Esophagus muscularis mucosa (tissue), 4 donors: ENCODE results near the gene CYP19A1.
A peak's percentile ranks its signal among the peaks of the same experiment; 100 is the strongest.

Experiments used
- CTCF ChIP-seq, 3 experiments: fragments of 200-600 bp in 2 of 3; fragments of 450-650 bp in 1 of 3; sonication (generic) in 2 of 3; IDR thresholded peaks; one replicate each; pipeline ENCODE4 v1.5.1; 2017 to 2019; ENCODE audit warnings: antibody characterized with exemption in 3 of 3, mild to moderate bottlenecking in 2 of 3, moderate library complexity in 1 of 3
- EP300 ChIP-seq: sonication (generic); formaldehyde crosslinking; IDR thresholded peaks from one replicate; pipeline ENCODE4 v1.6.1; 2017; ENCODE audit warnings: antibody characterized with exemption
- POLR2A ChIP-seq: fragments of 450-650 bp; IDR thresholded peaks from one replicate; pipeline ENCODE4 v1.6.1; 2017; ENCODE audit warnings: antibody characterized with exemption, moderate library complexity, mild to moderate bottlenecking, low read depth
- POLR2AphosphoS5 ChIP-seq, 2 donors: sonication (generic); formaldehyde crosslinking; IDR thresholded peaks; one replicate each; pipeline ENCODE4 v1.6.1; 2017; ENCODE audit warnings: antibody characterized with exemption in 2 of 2

GRCh38 chr15:51332206-51333147, 5.9 kb downstream of the CYP19A1 start:
- no peak for TF ChIP-seq CTCF (IDR thresholded peaks at IDR 0.05)
- no peak for TF ChIP-seq POLR2A
- TF ChIP-seq EP300: no peak
- peak; percentile 71 to 74 for TF ChIP-seq POLR2AphosphoS5 (IDR thresholded peaks at IDR 0.05)
